HEK293 (cell line): ENCODE results near the gene SCN7A.

Experiments used
- CTCF ChIA-PET: fragments of 350-600 bp; formaldehyde crosslinking; extraction: SDS; loops from one replicate; lab custom pipeline; 2021; ENCODE audit warnings: antibody characterized with exemption; lab: Yijun Ruan, JAX
- POLR2A ChIA-PET: fragments of 300-600 bp; formaldehyde crosslinking; extraction: SDS; loops from one replicate; lab custom pipeline; 2020; ENCODE audit warnings: antibody characterized with exemption, inconsistent platforms; lab: Yijun Ruan, JAX
- H3K27ac ChIP-seq: fragments of 200-500 bp; sonication (Bioruptor generic); 2 replicates; pipeline ENCODE4 v1.5.1; 2014; ENCODE audit warnings: low read depth, low read length, control low read depth, inconsistent platforms; ENCODE audit errors: extremely low read depth
- H3K36me3 ChIP-seq, 2 experiments: fragments of 200-500 bp in 1 of 2; sonication (Bioruptor generic) in 1 of 2; 1 replicate in 1 of 2; 2 replicates in 1 of 2; pipeline ENCODE4 v1.5.1; 2014 to 2017; ENCODE audit warnings: inconsistent platforms in 2 of 2, low read length in 2 of 2; ENCODE audit not compliant: control insufficient read depth in 2 of 2, insufficient read depth in 1 of 2
- H3K4me1 ChIP-seq: fragments of 200-500 bp; sonication (Bioruptor generic); 2 replicates; pipeline ENCODE4 v1.5.1; 2014; ENCODE audit warnings: mild to moderate bottlenecking, low read length, inconsistent platforms; ENCODE audit not compliant: control insufficient read depth, insufficient read depth
- H3K4me3 ChIP-seq: 2 replicates; pipeline ENCODE4 v1.5.1; 2011; ENCODE audit warnings: low read depth, mild to moderate bottlenecking, control low read depth, low read length, moderate library complexity
- H3K9me3 ChIP-seq: fragments of 200-500 bp; sonication (Bioruptor generic); 2 replicates; pipeline ENCODE4 v1.5.1; 2014; ENCODE audit warnings: low read depth, low read length, inconsistent platforms; ENCODE audit not compliant: control insufficient read depth, insufficient read depth
- FEZF1 ChIP-seq: fragments of 450-650 bp; formaldehyde crosslinking; IDR thresholded peaks from 2 replicates; pipeline ENCODE4 v1.5.1; 2016; ENCODE audit warnings: missing biosample characterization, missing genetic modification characterization
- GLIS1 ChIP-seq: fragments of 450-650 bp; formaldehyde crosslinking; IDR thresholded peaks from 2 replicates; pipeline ENCODE4 v1.5.1; 2016; ENCODE audit warnings: missing biosample characterization, missing genetic modification characterization
- KLF16 ChIP-seq: fragments of 450-650 bp; formaldehyde crosslinking; IDR thresholded peaks from 2 replicates; pipeline ENCODE4 v1.5.1; 2017; ENCODE audit warnings: missing biosample characterization, missing genetic modification characterization
- REPIN1 ChIP-seq: fragments of 450-650 bp; formaldehyde crosslinking; IDR thresholded peaks from 2 replicates; pipeline ENCODE4 v1.5.1; 2017; ENCODE audit warnings: missing biosample characterization, missing genetic modification characterization, low read depth
- ZEB2 ChIP-seq: fragments of 450-650 bp; formaldehyde crosslinking; IDR thresholded peaks from 2 replicates; pipeline ENCODE4 v1.5.1; 2016; ENCODE audit warnings: missing biosample characterization, missing genetic modification characterization
- ZFP3 ChIP-seq: fragments of 450-650 bp; formaldehyde crosslinking; IDR thresholded peaks from 2 replicates; pipeline ENCODE4 v1.5.1; 2016; ENCODE audit warnings: low read depth, missing biosample characterization, missing genetic modification characterization
- ZFP37 ChIP-seq: fragments of 450-650 bp; formaldehyde crosslinking; IDR thresholded peaks from 2 replicates; pipeline ENCODE4 v1.5.1; 2016; ENCODE audit warnings: missing biosample characterization, missing genetic modification characterization
- ZNF10 ChIP-seq: fragments of 450-650 bp; formaldehyde crosslinking; IDR thresholded peaks from 2 replicates; pipeline ENCODE4 v1.5.1; 2017; ENCODE audit warnings: missing biosample characterization, missing genetic modification characterization
- ZNF112 ChIP-seq: fragments of 450-650 bp; formaldehyde crosslinking; IDR thresholded peaks from 2 replicates; pipeline ENCODE4 v1.5.0; 2017; ENCODE audit warnings: missing biosample characterization, missing genetic modification characterization
- ZNF248 ChIP-seq: fragments of 450-650 bp; formaldehyde crosslinking; IDR thresholded peaks from 2 replicates; pipeline ENCODE4 v1.5.1; 2017; ENCODE audit warnings: missing biosample characterization, missing genetic modification characterization
- ZNF266 ChIP-seq: fragments of 450-650 bp; formaldehyde crosslinking; IDR thresholded peaks from 2 replicates; pipeline ENCODE4 v1.5.1; 2016; ENCODE audit warnings: missing biosample characterization, missing genetic modification characterization, low read depth
- ZNF426 ChIP-seq: fragments of 450-650 bp; formaldehyde crosslinking; IDR thresholded peaks from 2 replicates; pipeline ENCODE4 v1.5.1; 2017; ENCODE audit warnings: missing biosample characterization, missing genetic modification characterization, mild to moderate bottlenecking, inconsistent platforms, moderate library complexity
- ZNF530 ChIP-seq: fragments of 450-650 bp; formaldehyde crosslinking; IDR thresholded peaks from 2 replicates; pipeline ENCODE4 v1.5.1; 2016; ENCODE audit warnings: low read depth, missing biosample characterization, missing genetic modification characterization
- ZNF548 ChIP-seq: fragments of 450-650 bp; formaldehyde crosslinking; IDR thresholded peaks from 2 replicates; pipeline ENCODE4 v1.5.1; 2016; ENCODE audit warnings: missing biosample characterization, missing genetic modification characterization
- ZNF585B ChIP-seq: fragments of 450-650 bp; formaldehyde crosslinking; IDR thresholded peaks from 2 replicates; pipeline ENCODE4 v1.5.1; 2016; ENCODE audit warnings: missing biosample characterization, missing genetic modification characterization
- ZNF596 ChIP-seq: fragments of 450-650 bp; IDR thresholded peaks from 2 replicates; pipeline ENCODE4 v1.5.0; 2018; ENCODE audit warnings: missing biosample characterization, mild to moderate bottlenecking, missing genetic modification characterization, moderate library complexity
- ZNF777 ChIP-seq: fragments of 450-650 bp; formaldehyde crosslinking; IDR thresholded peaks from 2 replicates; pipeline ENCODE4 v1.5.1; 2017; ENCODE audit warnings: missing biosample characterization, missing genetic modification characterization, borderline replicate concordance
- ZSCAN16 ChIP-seq: fragments of 450-650 bp; formaldehyde crosslinking; IDR thresholded peaks from 2 replicates; pipeline ENCODE4 v1.5.1; 2016; ENCODE audit warnings: missing biosample characterization, missing genetic modification characterization
- TF ChIP-seq, protein P1 (sequence below): fragments of 450-650 bp; formaldehyde crosslinking; IDR thresholded peaks from 2 replicates; pipeline ENCODE4 v1.5.1; 2016; ENCODE audit warnings: missing biosample characterization, missing genetic modification characterization, borderline replicate concordance
- TF ChIP-seq, protein P2 (sequence below): fragments of 450-650 bp; formaldehyde crosslinking; IDR thresholded peaks from 2 replicates; pipeline ENCODE4 v1.5.1; 2017; ENCODE audit warnings: missing biosample characterization, missing genetic modification characterization
- TF ChIP-seq, protein P3 (sequence below): fragments of 450-650 bp; formaldehyde crosslinking; IDR thresholded peaks from 2 replicates; pipeline ENCODE4 v1.5.1; 2016; ENCODE audit warnings: missing biosample characterization, missing genetic modification characterization
- TF ChIP-seq, protein P4 (sequence below): fragments of 450-650 bp; formaldehyde crosslinking; IDR thresholded peaks from 2 replicates; pipeline ENCODE4 v1.5.1; 2016; ENCODE audit warnings: missing biosample characterization, missing genetic modification characterization
- TF ChIP-seq, protein P5 (sequence below): fragments of 450-650 bp; formaldehyde crosslinking; IDR thresholded peaks from 2 replicates; pipeline ENCODE4 v1.5.1; 2016; ENCODE audit warnings: missing biosample characterization, missing genetic modification characterization, low read depth

SCN7A gene

DNA sequence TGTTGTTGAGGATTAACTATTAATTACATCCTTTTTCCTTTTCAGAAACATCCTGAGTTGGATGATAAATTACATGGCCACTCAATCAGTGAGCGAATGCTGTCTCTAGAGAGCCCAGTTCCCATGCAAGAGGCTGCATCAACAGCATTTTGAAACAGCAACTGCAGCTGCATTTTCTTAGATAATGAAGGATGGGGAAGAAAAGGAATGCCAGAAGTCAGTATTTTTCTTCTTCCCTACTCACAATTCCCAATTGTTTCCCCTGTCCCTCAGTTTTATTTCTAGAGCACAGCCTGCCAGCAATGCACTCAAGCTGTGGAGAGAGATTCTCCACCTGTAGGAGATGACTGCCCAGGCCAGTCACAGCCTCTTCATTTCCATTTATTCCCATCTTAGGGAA lies 6.9 kb downstream of the SCN7A start:
- no peaks in the 10 kb centered on the region for H3K9me3 ChIP-seq
- H3K4me1 ChIP-seq, result no peaks in the 10 kb centered on the region
- H3K36me3 ChIP-seq, result no peaks in the 10 kb centered on the region
- no peak overlapping the region for H3K27ac ChIP-seq
- CTCF ChIA-PET, result interaction anchor here (0.8 kb wide), 1 partner anchor 33 kb away, joined by 4 read pairs; no protein-coding TSS in a partner anchor
- H3K4me3 ChIP-seq, result no peak overlapping the region
- TF ChIP-seq, protein P1, sequence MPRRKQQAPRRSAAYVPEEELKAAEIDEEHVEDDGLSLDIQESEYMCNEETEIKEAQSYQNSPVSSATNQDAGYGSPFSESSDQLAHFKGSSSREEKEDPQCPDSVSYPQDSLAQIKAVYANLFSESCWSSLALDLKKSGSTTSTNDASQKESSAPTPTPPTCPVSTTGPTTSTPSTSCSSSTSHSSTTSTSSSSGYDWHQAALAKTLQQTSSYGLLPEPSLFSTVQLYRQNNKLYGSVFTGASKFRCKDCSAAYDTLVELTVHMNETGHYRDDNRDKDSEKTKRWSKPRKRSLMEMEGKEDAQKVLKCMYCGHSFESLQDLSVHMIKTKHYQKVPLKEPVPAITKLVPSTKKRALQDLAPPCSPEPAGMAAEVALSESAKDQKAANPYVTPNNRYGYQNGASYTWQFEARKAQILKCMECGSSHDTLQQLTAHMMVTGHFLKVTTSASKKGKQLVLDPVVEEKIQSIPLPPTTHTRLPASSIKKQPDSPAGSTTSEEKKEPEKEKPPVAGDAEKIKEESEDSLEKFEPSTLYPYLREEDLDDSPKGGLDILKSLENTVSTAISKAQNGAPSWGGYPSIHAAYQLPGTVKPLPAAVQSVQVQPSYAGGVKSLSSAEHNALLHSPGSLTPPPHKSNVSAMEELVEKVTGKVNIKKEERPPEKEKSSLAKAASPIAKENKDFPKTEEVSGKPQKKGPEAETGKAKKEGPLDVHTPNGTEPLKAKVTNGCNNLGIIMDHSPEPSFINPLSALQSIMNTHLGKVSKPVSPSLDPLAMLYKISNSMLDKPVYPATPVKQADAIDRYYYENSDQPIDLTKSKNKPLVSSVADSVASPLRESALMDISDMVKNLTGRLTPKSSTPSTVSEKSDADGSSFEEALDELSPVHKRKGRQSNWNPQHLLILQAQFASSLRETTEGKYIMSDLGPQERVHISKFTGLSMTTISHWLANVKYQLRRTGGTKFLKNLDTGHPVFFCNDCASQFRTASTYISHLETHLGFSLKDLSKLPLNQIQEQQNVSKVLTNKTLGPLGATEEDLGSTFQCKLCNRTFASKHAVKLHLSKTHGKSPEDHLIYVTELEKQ, result no peak
- TF ChIP-seq, protein P2, sequence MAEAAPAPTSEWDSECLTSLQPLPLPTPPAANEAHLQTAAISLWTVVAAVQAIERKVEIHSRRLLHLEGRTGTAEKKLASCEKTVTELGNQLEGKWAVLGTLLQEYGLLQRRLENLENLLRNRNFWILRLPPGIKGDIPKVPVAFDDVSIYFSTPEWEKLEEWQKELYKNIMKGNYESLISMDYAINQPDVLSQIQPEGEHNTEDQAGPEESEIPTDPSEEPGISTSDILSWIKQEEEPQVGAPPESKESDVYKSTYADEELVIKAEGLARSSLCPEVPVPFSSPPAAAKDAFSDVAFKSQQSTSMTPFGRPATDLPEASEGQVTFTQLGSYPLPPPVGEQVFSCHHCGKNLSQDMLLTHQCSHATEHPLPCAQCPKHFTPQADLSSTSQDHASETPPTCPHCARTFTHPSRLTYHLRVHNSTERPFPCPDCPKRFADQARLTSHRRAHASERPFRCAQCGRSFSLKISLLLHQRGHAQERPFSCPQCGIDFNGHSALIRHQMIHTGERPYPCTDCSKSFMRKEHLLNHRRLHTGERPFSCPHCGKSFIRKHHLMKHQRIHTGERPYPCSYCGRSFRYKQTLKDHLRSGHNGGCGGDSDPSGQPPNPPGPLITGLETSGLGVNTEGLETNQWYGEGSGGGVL (tag by site-specific recombination), result no peak
- TF ChIP-seq, protein P3, sequence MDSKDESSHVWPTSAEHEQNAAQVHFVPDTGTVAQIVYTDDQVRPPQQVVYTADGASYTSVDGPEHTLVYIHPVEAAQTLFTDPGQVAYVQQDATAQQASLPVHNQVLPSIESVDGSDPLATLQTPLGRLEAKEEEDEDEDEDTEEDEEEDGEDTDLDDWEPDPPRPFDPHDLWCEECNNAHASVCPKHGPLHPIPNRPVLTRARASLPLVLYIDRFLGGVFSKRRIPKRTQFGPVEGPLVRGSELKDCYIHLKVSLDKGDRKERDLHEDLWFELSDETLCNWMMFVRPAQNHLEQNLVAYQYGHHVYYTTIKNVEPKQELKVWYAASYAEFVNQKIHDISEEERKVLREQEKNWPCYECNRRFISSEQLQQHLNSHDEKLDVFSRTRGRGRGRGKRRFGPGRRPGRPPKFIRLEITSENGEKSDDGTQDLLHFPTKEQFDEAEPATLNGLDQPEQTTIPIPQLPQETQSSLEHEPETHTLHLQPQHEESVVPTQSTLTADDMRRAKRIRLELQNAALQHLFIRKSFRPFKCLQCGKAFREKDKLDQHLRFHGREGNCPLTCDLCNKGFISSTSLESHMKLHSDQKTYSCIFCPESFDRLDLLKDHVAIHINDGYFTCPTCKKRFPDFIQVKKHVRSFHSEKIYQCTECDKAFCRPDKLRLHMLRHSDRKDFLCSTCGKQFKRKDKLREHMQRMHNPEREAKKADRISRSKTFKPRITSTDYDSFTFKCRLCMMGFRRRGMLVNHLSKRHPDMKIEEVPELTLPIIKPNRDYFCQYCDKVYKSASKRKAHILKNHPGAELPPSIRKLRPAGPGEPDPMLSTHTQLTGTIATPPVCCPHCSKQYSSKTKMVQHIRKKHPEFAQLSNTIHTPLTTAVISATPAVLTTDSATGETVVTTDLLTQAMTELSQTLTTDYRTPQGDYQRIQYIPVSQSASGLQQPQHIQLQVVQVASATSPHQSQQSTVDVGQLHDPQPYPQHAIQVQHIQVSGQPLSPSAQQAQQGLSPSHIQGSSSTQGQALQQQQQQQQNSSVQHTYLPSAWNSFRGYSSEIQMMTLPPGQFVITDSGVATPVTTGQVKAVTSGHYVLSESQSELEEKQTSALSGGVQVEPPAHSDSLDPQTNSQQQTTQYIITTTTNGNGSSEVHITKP (tag by site-specific recombination), result no peak
- TF ChIP-seq ZNF10, result no peak
- TF ChIP-seq ZSCAN16, result no peak
- TF ChIP-seq ZNF530 (tag by site-specific recombination), result no peak
- TF ChIP-seq, protein P4, sequence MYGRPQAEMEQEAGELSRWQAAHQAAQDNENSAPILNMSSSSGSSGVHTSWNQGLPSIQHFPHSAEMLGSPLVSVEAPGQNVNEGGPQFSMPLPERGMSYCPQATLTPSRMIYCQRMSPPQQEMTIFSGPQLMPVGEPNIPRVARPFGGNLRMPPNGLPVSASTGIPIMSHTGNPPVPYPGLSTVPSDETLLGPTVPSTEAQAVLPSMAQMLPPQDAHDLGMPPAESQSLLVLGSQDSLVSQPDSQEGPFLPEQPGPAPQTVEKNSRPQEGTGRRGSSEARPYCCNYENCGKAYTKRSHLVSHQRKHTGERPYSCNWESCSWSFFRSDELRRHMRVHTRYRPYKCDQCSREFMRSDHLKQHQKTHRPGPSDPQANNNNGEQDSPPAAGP (tag by site-specific recombination), result no peak
- no peak for TF ChIP-seq GLIS1 (tag by site-specific recombination)
- TF ChIP-seq ZNF248 (tag by site-specific recombination), result no peak
- POLR2A ChIA-PET, result no interaction called here

DNA sequence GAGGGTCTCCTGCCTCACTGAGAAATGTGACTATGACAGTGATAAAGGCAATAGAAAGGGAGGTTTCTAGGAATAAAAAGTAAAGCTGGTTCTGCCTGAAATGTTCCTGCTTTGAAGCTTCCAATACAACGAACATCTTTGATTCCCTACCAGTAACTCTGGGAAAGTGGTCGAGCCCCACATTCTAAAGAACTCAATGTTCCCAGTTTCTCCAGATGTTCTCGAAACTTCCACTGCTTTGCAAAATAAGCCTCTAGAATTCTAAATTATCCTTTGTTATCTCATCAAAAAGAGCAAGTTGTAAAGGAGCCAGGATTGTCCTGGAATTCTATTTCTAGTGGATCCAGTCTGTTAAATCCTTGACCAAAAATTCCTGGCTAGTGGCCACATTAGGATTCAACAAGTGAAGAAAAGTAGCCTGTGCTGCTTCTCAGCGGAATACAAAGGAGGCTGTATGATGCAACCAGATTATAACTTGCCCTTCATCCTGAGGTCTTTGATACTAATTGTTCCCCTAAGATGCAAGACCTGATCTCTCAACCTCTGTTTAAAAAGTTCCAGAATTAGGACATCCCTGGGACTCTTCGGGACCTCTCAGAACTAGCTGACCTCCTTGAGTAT lies 8.4 kb downstream of the SCN7A start:
- Histone ChIP-seq H3K4me3 (no peak overlapping the region), H3K27ac (no peak overlapping the region), H3K9me3 (no peaks in the 10 kb centered on the region), H3K4me1 (no peaks in the 10 kb centered on the region), H3K36me3 (no peaks in the 10 kb centered on the region)
- ChIA-PET CTCF (interaction anchor here (0.5 kb wide), 1 partner anchor 54 kb away, joined by 3 read pairs; no protein-coding TSS in a partner anchor), POLR2A (no interaction called here)
- TF ChIP-seq FEZF1 (tag by site-specific recombination) (no peak), ZNF426 (tag by site-specific recombination) (no peak), ZEB2 (tag by site-specific recombination) (no peak), ZNF585B (tag by site-specific recombination) (no peak), REPIN1 (tag by site-specific recombination) (no peak), ZNF596 (tag by site-specific recombination) (no peak), ZNF112 (tag by site-specific recombination) (no peak), ZFP3 (no peak), KLF16 (tag by site-specific recombination) (no peak), ZSCAN16 (no peak), ZNF777 (no peak), ZFP37 (no peak), ZNF548 (tag by site-specific recombination) (no peak), ZNF266 (tag by site-specific recombination) (no peak)
- TF ChIP-seq, protein P5, sequence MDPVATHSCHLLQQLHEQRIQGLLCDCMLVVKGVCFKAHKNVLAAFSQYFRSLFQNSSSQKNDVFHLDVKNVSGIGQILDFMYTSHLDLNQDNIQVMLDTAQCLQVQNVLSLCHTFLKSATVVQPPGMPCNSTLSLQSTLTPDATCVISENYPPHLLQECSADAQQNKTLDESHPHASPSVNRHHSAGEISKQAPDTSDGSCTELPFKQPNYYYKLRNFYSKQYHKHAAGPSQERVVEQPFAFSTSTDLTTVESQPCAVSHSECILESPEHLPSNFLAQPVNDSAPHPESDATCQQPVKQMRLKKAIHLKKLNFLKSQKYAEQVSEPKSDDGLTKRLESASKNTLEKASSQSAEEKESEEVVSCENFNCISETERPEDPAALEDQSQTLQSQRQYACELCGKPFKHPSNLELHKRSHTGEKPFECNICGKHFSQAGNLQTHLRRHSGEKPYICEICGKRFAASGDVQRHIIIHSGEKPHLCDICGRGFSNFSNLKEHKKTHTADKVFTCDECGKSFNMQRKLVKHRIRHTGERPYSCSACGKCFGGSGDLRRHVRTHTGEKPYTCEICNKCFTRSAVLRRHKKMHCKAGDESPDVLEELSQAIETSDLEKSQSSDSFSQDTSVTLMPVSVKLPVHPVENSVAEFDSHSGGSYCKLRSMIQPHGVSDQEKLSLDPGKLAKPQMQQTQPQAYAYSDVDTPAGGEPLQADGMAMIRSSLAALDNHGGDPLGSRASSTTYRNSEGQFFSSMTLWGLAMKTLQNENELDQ (tag by site-specific recombination), result no peak
